HCT116 (cell line): Measurements from ENCODE around the gene DYNLT2B. TPM values are rescaled to one million over a fixed set of nuclear protein-coding genes. Genes with fewer than 3 reads are reported as not detected.

ENCODE experiments used
- ATAC-seq: fragments of 200-7000 bp; cut with Tn5 transposase; 2 replicates; pipeline ENCODE4 v1.9.1; 2020; ENCODE audit warnings: mild to moderate bottlenecking, moderate library complexity
- BruUV-seq: library from RNA; stranded (reverse); fragments of 400-500 nt; replicated peaks from 2 replicates; lab custom pipeline; 2021; lab: Mats Ljungman, UMichigan
- CTCF ChIA-PET: fragments of 300-600 bp; sonication (Branson Sonifier 250); formaldehyde crosslinking; loops from one replicate; lab custom pipeline; 2021; ENCODE audit warnings: antibody characterized with exemption; lab: Charles Lee
- POLR2A ChIA-PET: fragments of 300-600, 350-600 bp; sonication (Branson Sonifier 250); formaldehyde crosslinking; loops from one replicate; lab custom pipeline; 2021; ENCODE audit warnings: antibody characterized with exemption; lab: Charles Lee
- RAD21 ChIA-PET, 2 experiments: fragments of 300-600 bp; sonication (Branson Sonifier 250); formaldehyde crosslinking; loops; one replicate each; lab custom pipeline; 2023; ENCODE audit warnings: low total read pairs in 2 of 2; ENCODE audit not compliant: uncharacterized antibody in 2 of 2, unreplicated experiment in 2 of 2, low non-redundant PET in 1 of 2; lab: Charles Lee
- DNase-seq: peaks from one replicate; pipeline ENCODE4 v3.0.0-alpha.2; 2010; ENCODE audit warnings: low read depth, low spot score
- H2AFZ ChIP-seq: fragments of 200-600 bp; shearing (Covaris generic), sonication (generic); 2 replicates; pipeline ENCODE4 v1.6.1; 2017; ENCODE audit warnings: low read depth, mixed run types, mixed read lengths, antibody characterized with exemption, low read length; ENCODE audit not compliant: poor library complexity, severe bottlenecking
- H3K27ac ChIP-seq: 2 replicates; pipeline ENCODE4 v1.5.1; 2012; ENCODE audit warnings: low read depth, low read length
- H3K27me3 ChIP-seq: fragments of 200-600 bp; sonication (generic); 2 replicates; pipeline ENCODE4 v1.6.1; 2016; ENCODE audit warnings: mixed run types, low read length, mixed read lengths; ENCODE audit not compliant: insufficient read depth
- H3K36me3 ChIP-seq, 2 experiments: fragments of 200-500 bp in 1 of 2; fragments of 200-600 bp in 1 of 2; sonication (Bioruptor generic) in 1 of 2; sonication (generic) in 1 of 2; 2 replicates each; pipeline versions ENCODE4 v1.5.1 to v1.6.1; 2014 to 2016; ENCODE audit warnings: low read length in 2 of 2, inconsistent platforms in 1 of 2, mixed read lengths in 1 of 2, mixed run types in 1 of 2; ENCODE audit not compliant: insufficient read depth in 2 of 2, control insufficient read depth in 1 of 2
- H3K4me1 ChIP-seq, 2 experiments: fragments of 200-600 bp in 1 of 2; sonication (generic) in 1 of 2; 2 replicates each; pipeline versions ENCODE4 v1.5.1 to v1.6.1; 2012 to 2017; ENCODE audit warnings: low read length in 2 of 2, inconsistent platforms in 1 of 2, mild to moderate bottlenecking in 1 of 2, mixed read lengths in 1 of 2, mixed run types in 1 of 2, moderate library complexity in 1 of 2; ENCODE audit not compliant: insufficient read depth in 2 of 2, control insufficient read depth in 1 of 2
- H3K4me2 ChIP-seq: fragments of 200-600 bp; sonication (generic); 2 replicates; pipeline ENCODE4 v1.6.1; 2017; ENCODE audit warnings: mixed run types, low read length, mixed read lengths
- H3K4me3 ChIP-seq, 2 experiments: fragments of 200-600 bp in 1 of 2; sonication (generic) in 1 of 2; replicated peaks in 1 of 2; 2 replicates each; pipeline ENCODE4 v1.5.1; 2011 to 2016; ENCODE audit warnings: low read length in 2 of 2, control low read depth in 1 of 2, low read depth in 1 of 2, mild to moderate bottlenecking in 1 of 2, mixed read lengths in 1 of 2, mixed run types in 1 of 2
- H3K79me2 ChIP-seq: fragments of 200-600 bp; sonication (generic); 2 replicates; pipeline ENCODE4 v1.6.1; 2017; ENCODE audit warnings: mild to moderate bottlenecking, mixed run types, low read length, moderate library complexity, mixed read lengths; ENCODE audit not compliant: insufficient read depth
- H3K9ac ChIP-seq: fragments of 200-600 bp; sonication (generic); 2 replicates; pipeline ENCODE4 v1.6.1; 2016; ENCODE audit warnings: low read length, mixed read lengths
- H3K9me2 ChIP-seq: fragments of 200-600 bp; sonication (generic), shearing (Covaris generic); 2 replicates; pipeline ENCODE4 v1.6.1; 2017; ENCODE audit warnings: mixed run types, mild to moderate bottlenecking, moderate library complexity; ENCODE audit not compliant: insufficient read depth
- H3K9me3 ChIP-seq, 2 experiments: fragments of 200-500 bp in 1 of 2; fragments of 200-600 bp in 1 of 2; sonication (Bioruptor generic) in 1 of 2; sonication (generic) in 1 of 2; 2 replicates each; pipeline ENCODE4 v1.6.1; 2014 to 2017; ENCODE audit warnings: low read length in 2 of 2, mixed read lengths in 2 of 2, inconsistent platforms in 1 of 2, low read depth in 1 of 2, mild to moderate bottlenecking in 1 of 2, mixed run types in 1 of 2, moderate library complexity in 1 of 2; ENCODE audit not compliant: control insufficient read depth in 1 of 2, insufficient read depth in 1 of 2
- H4K20me1 ChIP-seq: fragments of 200-600 bp; sonication (generic), shearing (Covaris generic); 2 replicates; pipeline ENCODE4 v1.6.1; 2017; ENCODE audit warnings: mixed run types, mild to moderate bottlenecking, moderate library complexity; ENCODE audit not compliant: insufficient read depth
- CBX3 ChIP-seq: IDR thresholded peaks from 2 replicates; pipeline ENCODE4 v1.6.1; 2012; ENCODE audit warnings: low read depth
- CEBPB ChIP-seq: IDR thresholded peaks from 2 replicates; pipeline ENCODE4 v1.6.1; 2012; ENCODE audit warnings: low read depth
- ELF1 ChIP-seq: IDR thresholded peaks from 2 replicates; pipeline ENCODE4 v1.6.1; 2012; ENCODE audit warnings: low read depth, borderline replicate concordance
- EZH2 ChIP-seq: fragments of 200-600 bp; sonication (generic); IDR thresholded peaks from 2 replicates; pipeline ENCODE4 v1.6.1; 2017; ENCODE audit warnings: antibody characterized with exemption, mixed run types
- EZH2phosphoT487 ChIP-seq: fragments of 200-600 bp; IDR thresholded peaks from 2 replicates; pipeline ENCODE4 v1.6.1; 2018; ENCODE audit warnings: antibody characterized with exemption, borderline replicate concordance
- FOSL1 ChIP-seq: IDR thresholded peaks from 2 replicates; pipeline ENCODE4 v1.6.1; 2012; ENCODE audit warnings: low read depth
- JUND ChIP-seq: IDR thresholded peaks from 2 replicates; pipeline ENCODE4 v1.6.1; 2012
- POLR2AphosphoS5 ChIP-seq: IDR thresholded peaks from 2 replicates; pipeline ENCODE4 v1.6.1; 2011; ENCODE audit warnings: mild to moderate bottlenecking, low read depth, low read length, moderate library complexity
- RAD21 ChIP-seq: IDR thresholded peaks from 2 replicates; pipeline ENCODE4 v1.6.1; 2012; ENCODE audit warnings: low read depth, mild to moderate bottlenecking
- SIN3A ChIP-seq: IDR thresholded peaks from 2 replicates; pipeline ENCODE4 v1.6.1; 2012; ENCODE audit warnings: low read depth
- SP1 ChIP-seq: IDR thresholded peaks from 2 replicates; pipeline ENCODE4 v1.6.1; 2012; ENCODE audit warnings: low read depth
- SRF ChIP-seq: IDR thresholded peaks from 2 replicates; pipeline ENCODE4 v1.6.1; 2012; ENCODE audit warnings: low read depth
- TCF7L2 ChIP-seq: IDR thresholded peaks from 2 replicates; pipeline ENCODE4 v1.7.0; 2011; ENCODE audit warnings: borderline replicate concordance, inconsistent platforms; ENCODE audit not compliant: insufficient read depth, insufficient read length; ENCODE audit errors: extremely low read depth
- YY1 ChIP-seq: IDR thresholded peaks from 2 replicates; pipeline ENCODE4 v1.6.1; 2011; ENCODE audit warnings: low read length, low read depth, moderate library complexity, mild to moderate bottlenecking; ENCODE audit not compliant: insufficient replicate concordance; ENCODE audit errors: extremely low read depth
- ZNF274 ChIP-seq: fragments of 200-500 bp; sonication (Bioruptor generic); IDR thresholded peaks from 2 replicates; pipeline ENCODE4 v1.6.1; 2014; ENCODE audit warnings: mild to moderate bottlenecking, low read depth, low read length, inconsistent platforms
- intact Hi-C: fragments of 100-400 bp; cut with micrococcal nuclease; formaldehyde crosslinking; loops from 2 replicates; pipeline ENCODE4 v1.10.0; 2022
- total RNA-seq: library from RNA; stranded (reverse); gene quantifications from one replicate; pipeline ENCODE4 v1.2.1, GENCODE V29; 2021; ENCODE audit not compliant: unreplicated experiment
- TF ChIP-seq, protein P1 (sequence below), 3 experiments: fragments of 200-600 bp in 1 of 3; sonication (generic) in 1 of 3; IDR thresholded peaks in 2 of 3; conservative IDR thresholded peaks in 1 of 3; 2 replicates each; pipeline ENCODE4 v1.5.1; 2012 to 2017; ENCODE audit warnings: low read depth in 2 of 3, low read length in 2 of 3, antibody characterized with exemption in 1 of 3, borderline replicate concordance in 1 of 3, control low read depth in 1 of 3, mild to moderate bottlenecking in 1 of 3, mixed read lengths in 1 of 3, mixed run types in 1 of 3, moderate library complexity in 1 of 3; ENCODE audit not compliant: insufficient read depth in 1 of 3
- TF ChIP-seq, protein P2 (sequence below): IDR thresholded peaks from 2 replicates; pipeline ENCODE4 v1.6.1; 2012; ENCODE audit warnings: low read depth
- TF ChIP-seq, protein P3 (sequence below): IDR thresholded peaks from 2 replicates; pipeline ENCODE4 v1.6.1; 2012
- TF ChIP-seq, protein P4 (sequence below): IDR thresholded peaks from 2 replicates; pipeline ENCODE4 v1.6.1; 2011; ENCODE audit warnings: mild to moderate bottlenecking, low read length, moderate library complexity; ENCODE audit not compliant: insufficient replicate concordance; ENCODE audit errors: extremely low read depth

The DYNLT2B gene
- total RNA-seq, 1 experiment from 2014 or later = 9.7 TPM

DNA sequence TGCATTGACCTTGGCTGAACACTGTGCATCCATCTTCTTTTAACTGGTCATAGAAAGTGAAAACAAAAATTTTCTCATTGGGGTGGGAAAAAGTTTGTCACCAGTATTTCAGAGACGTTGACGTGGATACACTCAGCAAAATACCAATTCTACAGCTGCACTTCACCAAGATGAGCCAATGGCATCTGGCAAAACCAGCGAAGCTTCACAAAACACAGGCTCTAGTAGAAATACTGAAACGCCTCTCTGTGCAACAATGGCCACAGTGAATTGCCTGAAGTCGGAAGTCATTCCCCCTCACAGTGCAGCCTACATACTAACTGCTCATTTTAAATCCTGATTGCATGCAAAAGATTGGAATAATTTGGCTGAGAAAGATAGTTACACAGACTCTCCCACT is 47.5 kb downstream of the DYNLT2B start:
- H3K27me3 ChIP-seq = no peaks in the 10 kb centered on the region
- DNase-seq (no peak), ATAC-seq (no peak)
- POLR2A ChIA-PET = no interaction called here
- peaks cover 47% of the 10 kb centered on the region for H3K79me2 ChIP-seq
- no peak overlapping the region for H3K9ac ChIP-seq
- no peaks in the 10 kb centered on the region for H3K9me2 ChIP-seq
- H3K27ac ChIP-seq = no peak overlapping the region
- intact Hi-C loops = no loop called here
- H4K20me1 ChIP-seq = 0 out of 2 replicates have a peak, but pooled peaks cover 5% of the 10 kb centered on the region
- peaks cover 6 to 8% of the 10 kb centered on the region in 2 experiments; a peak in 3 of 4 replicates for H3K36me3 ChIP-seq
- TF ChIP-seq CEBPB (no peak), EZH2 (no peak), ELF1 (no peak), POLR2AphosphoS5 (no peak), ZNF274 (no peak), RAD21 (no peak), CBX3 (no peak), EZH2phosphoT487 (no peak), YY1 (no peak), TCF7L2 (no peak), SIN3A (no peak), FOSL1 (no peak), JUND (no peak), SRF (no peak), SP1 (no peak)
- TF ChIP-seq, protein P1, sequence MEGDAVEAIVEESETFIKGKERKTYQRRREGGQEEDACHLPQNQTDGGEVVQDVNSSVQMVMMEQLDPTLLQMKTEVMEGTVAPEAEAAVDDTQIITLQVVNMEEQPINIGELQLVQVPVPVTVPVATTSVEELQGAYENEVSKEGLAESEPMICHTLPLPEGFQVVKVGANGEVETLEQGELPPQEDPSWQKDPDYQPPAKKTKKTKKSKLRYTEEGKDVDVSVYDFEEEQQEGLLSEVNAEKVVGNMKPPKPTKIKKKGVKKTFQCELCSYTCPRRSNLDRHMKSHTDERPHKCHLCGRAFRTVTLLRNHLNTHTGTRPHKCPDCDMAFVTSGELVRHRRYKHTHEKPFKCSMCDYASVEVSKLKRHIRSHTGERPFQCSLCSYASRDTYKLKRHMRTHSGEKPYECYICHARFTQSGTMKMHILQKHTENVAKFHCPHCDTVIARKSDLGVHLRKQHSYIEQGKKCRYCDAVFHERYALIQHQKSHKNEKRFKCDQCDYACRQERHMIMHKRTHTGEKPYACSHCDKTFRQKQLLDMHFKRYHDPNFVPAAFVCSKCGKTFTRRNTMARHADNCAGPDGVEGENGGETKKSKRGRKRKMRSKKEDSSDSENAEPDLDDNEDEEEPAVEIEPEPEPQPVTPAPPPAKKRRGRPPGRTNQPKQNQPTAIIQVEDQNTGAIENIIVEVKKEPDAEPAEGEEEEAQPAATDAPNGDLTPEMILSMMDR (IDR thresholded peaks at IDR 0.05 in 2 of 3, conservative IDR thresholded peaks at IDR 0.05 in 1 of 3; ENCODE audit: borderline replicate concordance in 1 of 3, insufficient read depth in 1 of 3, low read depth in 2 of 3, low read length in 2 of 3) = no peak
- TF ChIP-seq, protein P2, sequence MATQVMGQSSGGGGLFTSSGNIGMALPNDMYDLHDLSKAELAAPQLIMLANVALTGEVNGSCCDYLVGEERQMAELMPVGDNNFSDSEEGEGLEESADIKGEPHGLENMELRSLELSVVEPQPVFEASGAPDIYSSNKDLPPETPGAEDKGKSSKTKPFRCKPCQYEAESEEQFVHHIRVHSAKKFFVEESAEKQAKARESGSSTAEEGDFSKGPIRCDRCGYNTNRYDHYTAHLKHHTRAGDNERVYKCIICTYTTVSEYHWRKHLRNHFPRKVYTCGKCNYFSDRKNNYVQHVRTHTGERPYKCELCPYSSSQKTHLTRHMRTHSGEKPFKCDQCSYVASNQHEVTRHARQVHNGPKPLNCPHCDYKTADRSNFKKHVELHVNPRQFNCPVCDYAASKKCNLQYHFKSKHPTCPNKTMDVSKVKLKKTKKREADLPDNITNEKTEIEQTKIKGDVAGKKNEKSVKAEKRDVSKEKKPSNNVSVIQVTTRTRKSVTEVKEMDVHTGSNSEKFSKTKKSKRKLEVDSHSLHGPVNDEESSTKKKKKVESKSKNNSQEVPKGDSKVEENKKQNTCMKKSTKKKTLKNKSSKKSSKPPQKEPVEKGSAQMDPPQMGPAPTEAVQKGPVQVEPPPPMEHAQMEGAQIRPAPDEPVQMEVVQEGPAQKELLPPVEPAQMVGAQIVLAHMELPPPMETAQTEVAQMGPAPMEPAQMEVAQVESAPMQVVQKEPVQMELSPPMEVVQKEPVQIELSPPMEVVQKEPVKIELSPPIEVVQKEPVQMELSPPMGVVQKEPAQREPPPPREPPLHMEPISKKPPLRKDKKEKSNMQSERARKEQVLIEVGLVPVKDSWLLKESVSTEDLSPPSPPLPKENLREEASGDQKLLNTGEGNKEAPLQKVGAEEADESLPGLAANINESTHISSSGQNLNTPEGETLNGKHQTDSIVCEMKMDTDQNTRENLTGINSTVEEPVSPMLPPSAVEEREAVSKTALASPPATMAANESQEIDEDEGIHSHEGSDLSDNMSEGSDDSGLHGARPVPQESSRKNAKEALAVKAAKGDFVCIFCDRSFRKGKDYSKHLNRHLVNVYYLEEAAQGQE = no peak
- TF ChIP-seq, protein P3, sequence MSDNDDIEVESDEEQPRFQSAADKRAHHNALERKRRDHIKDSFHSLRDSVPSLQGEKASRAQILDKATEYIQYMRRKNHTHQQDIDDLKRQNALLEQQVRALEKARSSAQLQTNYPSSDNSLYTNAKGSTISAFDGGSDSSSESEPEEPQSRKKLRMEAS = no peak
- TF ChIP-seq, protein P4, sequence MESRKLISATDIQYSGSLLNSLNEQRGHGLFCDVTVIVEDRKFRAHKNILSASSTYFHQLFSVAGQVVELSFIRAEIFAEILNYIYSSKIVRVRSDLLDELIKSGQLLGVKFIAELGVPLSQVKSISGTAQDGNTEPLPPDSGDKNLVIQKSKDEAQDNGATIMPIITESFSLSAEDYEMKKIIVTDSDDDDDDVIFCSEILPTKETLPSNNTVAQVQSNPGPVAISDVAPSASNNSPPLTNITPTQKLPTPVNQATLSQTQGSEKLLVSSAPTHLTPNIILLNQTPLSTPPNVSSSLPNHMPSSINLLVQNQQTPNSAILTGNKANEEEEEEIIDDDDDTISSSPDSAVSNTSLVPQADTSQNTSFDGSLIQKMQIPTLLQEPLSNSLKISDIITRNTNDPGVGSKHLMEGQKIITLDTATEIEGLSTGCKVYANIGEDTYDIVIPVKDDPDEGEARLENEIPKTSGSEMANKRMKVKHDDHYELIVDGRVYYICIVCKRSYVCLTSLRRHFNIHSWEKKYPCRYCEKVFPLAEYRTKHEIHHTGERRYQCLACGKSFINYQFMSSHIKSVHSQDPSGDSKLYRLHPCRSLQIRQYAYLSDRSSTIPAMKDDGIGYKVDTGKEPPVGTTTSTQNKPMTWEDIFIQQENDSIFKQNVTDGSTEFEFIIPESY = no peak
- TF ChIP-seq, all 23 proteins: peak for 0
- Histone ChIP-seq H3K4me3 (no peak overlapping the region), H3K4me1 (peaks cover 3 to 39% of the 10 kb centered on the region in 2 experiments; a peak in 3 of 4 replicates), H3K9me3 (peaks cover 4% of the 10 kb centered on the region in 2 experiments; a peak in 2 of 4 replicates), H2AFZ (no peak overlapping the region), H3K4me2 (peak overlapping the region; percentile 23; the same call in 1 of the 2 replicates)
- no TSS peak for BruUV-seq
- RAD21 ChIA-PET = no interaction called here
- CTCF ChIA-PET = no interaction called here
